HK-2 (cell line): ENCODE measurements around the gene TRIM65.
"Not testable (repeated sequence)": the region's sequence is repeated elsewhere in the genome, so short reads cannot be mapped to it uniquely, and the experiment has no call there.

Experiments used
- DNase-seq: peaks from one replicate; pipeline ENCODE4 v3.0.0-alpha.2; 2018; ENCODE audit not compliant: unreplicated experiment

TRIM65 gene

DNA sequence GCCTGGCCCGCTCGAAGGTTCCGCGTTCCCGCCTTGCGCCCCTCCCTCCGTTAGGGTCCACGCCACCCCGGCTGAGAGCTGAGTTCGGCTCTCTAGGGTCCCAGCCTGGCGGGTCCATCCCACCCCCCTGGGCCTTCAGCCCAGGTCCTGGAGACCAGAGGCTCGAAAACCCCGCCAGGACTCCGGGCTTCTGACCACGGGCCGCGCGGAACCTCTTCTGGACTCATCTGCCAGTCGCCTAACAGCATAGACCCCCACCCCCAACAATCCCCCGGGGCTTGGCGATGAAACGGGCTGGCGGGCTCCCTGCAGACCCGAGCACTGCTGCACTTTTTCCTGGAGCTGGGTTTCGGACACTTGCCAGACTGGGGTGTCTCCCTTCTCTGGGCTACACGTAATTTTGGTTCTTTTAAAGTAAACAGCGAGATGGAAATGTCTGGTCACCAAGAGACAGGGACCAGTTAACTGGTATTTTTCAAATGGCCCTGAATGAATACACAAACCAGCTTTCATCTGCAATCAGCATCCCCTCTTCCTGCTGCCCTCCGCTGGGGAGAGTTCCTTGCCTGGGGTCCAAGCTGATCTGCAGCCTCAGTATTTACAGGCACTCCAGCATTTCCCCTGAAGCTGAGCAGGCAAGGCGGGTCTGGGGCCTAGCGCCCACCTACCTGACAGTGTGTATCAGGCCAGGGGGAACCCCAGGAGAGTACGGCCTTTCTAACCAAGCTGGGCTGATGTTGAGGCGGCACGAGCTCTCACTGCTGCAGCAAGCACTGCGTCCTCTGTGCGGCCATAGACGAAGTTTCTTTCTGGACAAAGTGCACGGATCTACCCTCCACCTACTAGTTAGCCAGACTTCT, 639 bp upstream of the TRIM65 start:
- no peak for DNase-seq

DNA sequence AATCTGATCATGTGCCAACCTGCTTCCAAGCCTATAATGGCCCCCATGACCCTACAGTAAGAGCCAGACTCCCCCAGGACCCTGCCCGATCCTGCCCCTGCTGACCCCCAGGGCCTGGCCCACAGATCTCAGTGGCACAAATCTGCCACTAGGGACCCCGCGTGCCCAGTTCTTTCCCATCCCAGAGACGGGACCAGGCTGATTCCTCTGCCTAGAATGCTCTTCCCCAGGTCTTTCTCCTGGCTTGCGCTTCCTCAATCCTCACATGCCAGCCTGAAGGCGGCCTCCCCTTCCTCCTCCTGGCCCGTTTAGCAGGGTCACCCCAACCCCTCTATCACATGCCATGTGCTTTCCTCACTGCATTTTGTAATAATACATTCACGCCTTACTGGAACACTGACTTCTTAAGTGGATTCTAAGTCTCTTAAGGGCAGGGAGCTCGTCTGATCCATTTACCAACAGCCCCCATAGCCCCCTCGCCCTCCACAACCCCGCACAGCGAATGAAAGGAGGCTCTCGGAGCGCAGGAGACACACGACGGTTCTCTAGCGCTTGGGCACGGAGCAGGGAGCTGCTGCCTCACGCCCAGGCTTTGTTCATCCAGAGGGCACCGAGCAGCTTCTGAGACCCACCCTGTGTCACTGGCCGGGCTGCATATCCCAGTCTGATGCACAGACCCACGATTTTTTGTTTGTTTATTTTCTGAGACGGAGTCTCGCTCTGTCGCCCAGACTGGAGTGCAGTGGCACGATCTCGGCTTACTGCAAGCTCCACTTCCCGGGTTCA, 1.2 kb downstream of the TRIM65 start:
- no peak for DNase-seq

DNA sequence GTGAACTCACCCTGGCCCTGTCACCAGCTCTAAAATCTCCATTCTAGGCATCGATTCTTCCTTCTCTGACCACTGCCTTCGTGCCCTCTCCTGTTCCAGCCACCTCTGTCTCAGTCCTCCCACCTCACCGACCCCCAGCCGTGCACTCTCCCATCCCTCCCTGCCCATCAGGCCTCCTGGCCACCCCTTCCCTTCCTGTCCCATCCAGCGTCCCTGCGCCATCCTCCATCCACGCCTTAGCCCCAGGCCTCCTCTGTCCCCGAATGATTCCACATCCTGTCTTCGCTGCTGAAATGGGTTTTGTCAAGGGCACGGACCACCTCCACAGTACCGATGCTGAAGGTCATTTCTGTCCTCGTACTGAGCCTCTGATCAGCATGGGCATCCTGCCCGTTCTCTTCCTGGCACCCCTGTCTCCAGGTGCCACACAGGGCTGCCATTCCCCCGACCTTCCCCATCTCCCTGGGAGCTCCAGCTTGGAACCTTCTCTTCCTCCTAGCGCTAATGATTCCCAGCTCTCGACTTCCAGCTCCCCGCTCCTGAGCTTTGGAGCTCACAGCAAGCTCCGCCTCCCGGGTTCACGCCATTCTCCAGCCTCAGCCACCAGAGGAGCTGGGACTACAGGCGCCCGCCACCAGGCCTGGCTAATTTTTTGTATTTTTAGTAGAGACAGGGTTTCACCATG, 2.6 kb downstream of the TRIM65 start:
- DNase-seq, result no peak

DNA sequence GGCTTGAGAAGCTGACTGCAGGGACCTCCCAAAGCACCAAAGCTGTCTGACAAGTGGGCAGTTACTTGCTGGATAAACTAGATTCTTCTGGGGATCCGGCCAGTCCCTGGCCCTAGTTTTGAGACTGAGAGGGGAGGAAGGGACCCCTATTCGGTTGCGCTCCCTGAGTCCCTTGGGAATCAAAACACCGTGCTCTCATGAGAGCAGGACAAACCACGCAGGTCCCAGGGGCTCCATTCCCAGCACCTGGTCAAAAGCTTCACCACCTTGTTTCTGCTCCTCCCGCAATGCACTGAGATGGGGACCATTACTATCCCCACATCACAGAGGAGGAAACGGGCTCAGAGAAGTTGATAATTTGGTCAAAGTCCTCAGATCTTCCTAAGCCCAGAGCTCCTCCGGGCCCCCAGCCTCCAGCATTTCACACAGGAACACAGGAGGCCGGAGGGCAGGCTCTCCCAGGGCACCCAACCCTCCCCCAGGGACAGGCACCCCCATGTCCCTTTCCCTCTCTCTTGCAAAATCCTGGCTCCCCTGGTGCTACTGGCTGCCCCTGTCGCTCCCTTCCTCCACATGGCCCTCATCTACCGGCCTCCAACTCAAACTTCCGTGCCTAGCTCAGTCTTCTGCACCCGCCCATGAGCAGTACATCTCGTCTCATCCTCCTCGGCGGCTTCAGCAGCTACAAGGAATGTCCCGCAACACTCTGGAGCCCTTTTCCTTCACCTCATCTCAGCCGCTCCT, 3.3 kb downstream of the TRIM65 start:
- DNase-seq, result no peak

DNA sequence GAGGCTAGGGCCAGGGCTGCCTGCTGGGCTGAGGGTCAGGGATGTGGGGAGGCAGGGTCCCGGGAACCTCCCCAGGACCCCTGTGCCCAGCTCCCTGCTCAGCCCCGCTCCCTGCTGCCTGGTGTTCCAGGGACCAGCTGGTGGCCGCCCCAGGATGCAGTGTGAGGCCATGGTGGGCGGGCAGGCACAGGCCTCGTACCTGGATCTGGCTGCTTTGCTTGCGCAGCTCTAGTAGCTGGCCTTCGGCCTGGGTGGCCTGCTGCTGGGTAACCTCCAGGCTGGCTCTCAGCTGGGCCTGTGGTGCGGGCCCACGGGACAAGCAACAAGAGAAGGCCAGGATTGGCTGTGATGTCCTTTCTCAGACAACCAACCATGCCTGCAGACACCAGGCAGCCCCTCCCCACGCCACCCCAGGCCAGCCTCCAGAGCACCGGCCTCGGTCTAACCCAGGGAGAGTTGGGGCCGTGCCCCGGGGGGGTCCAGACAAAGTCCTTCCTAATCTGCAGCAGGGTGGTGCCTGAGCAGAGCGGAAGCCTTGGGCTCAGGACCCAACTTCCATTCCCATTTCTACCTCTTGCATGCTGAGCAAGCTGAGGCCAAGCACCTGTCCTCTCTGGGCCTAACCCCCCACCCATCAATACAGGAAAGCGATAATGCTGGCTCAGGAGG, 4.1 kb downstream of the TRIM65 start:
- DNase-seq, result no peak

DNA sequence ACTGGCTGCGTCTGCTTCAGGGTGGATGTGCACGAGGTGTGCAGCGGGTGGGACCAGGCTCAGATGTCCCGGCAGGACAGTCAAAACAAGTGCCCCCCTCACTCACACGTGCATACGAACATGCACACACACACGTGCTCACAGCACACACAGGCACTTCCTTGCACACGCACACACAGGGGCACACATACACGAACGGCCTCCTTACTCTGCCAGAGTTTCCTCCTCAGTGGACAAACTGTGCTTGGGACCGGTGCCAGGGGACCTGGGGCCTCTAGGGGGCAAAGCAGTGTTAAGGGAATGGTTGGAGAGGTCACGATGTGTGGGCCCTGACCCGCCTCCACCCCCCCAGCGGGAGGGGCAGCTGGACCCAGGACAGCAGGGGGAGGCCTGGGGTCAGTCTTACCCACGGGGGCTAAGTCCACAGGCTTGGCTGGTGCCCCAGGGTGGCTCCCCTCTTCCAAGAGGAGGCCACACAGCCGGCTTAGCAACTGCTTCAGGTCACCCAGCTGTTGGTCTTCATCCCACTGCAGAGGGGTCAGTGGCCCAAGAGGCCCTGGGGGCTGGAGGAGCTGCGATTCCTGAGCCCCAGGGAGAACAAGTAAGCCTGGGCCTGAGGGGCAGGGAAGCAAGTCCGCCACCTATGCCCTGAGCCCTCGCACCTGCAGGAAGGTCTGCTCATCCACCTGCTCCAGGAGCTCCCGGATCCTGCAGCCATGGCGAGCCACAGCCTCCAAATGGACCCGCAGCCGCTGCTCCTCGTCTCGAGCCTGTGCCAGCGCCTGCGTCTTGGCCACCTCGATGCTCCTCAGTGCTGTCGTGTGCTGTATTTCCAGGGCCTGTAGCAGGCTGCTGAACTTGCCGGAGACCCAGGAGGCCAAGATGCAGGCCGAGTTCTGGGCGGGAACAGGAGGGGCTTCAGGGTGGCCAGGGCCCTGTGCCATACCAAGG, 4.9 kb downstream of the TRIM65 start:
- DNase-seq, result no peak

DNA sequence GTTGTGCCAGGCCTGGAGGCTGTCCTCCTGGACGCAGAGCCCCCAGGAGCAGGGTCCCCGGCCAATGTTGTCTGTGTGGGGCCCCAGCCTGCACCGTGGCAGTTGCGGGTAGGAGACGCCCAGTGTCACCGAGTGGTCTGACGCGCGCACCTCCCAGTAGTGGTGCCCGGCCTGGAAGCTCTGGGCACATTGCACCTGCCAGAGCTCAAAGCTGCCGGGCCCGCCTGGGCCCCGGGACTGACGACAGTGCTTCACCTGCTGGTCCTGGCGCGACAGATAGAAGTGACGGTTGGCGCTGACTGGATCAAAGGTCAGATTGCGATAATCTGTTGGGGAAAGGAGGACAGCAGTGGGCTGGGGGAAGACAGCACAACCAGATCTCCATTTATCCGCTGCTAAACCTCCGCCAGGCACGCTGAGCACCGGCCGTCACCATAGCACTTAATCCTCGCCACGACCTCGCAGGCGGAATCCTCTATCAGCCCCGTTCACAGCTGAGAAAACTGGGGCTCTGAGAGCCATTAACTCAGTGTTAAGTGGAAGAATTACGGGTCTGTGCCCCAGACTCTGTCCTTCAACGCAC, 5.6 kb downstream of the TRIM65 start:
- no peak for DNase-seq

DNA sequence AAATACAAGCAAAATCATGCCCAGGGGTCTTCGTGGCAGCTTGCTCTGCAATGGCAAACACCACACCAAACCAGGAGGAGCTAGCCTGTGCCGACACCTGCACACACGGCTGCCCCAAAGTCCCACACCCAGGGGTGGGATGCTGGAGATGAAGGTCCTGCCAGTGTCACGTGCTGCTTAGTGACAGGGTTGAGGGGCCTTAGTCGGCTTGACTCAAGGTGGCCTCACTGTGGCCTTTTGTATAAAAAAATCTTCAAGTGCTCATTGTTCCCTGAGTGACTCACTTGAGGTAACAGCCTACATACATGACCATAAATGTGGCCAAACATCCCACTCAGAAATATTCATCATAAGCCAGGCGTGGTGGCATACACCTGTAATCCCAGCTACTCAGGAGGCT, 7.3 kb downstream of the TRIM65 start:
- no peak for DNase-seq

DNA sequence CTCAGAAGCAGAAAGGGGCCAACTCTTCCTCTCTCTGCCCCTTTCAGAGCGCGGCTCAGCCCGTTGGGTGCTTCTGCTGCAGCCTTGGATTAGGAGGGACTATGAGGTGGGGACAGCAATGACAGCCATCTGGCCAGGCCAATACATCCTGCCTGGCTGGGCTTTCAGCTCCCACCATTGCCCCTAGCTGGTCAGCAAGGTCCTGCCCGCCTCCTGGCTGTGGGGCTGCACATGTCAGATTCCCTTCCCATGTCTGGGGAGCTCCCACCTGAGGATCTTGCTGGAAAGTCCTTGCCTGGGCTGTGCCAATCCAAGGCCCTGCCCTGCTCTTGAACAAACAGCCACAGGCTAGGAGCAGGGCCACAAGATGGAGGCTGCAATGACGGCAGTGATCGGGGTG, 8.3 kb downstream of the TRIM65 start:
- no peak for DNase-seq

DNA sequence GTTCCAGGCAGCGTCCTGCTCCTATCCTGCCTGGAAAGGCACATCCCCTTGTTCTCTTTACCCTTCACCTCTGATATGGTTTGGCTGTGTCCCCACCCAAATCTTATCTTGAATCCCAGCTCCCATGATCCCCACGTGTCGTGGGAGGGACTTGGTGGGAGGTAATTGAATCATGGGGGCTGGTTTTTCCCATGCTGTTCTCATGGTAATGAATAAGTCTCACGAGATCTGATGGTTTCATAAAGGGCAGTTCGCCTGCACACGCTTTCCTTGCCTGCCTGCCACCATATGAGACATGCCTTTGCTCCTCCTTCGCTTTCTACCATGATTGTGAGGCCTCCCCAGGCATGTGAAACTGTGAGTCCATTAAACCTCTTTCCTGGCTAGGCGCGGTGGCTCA, 10.9 kb downstream of the TRIM65 start:
- DNase-seq, result not testable (repeated sequence)

DNA sequence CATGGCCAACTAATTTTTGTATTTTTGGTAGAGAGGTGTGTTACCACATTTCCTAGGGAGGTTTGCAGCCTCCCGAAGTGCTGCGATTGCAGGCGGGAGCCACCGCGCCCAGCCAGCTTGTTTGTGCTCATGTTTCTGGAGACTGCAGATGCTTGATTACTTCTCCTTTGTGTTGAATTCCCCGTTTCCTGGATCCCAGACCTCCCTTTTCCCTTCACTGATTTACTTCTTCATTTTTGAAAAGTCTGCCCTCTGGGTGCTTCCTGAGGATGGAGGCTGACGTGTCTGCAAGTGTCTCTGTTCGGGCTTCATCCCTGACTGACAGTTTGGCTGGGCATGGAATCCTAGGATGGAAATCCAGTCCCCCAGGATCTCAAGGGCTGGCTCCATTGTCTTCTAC, 11.3 kb downstream of the TRIM65 start:
- no peak for DNase-seq

DNA sequence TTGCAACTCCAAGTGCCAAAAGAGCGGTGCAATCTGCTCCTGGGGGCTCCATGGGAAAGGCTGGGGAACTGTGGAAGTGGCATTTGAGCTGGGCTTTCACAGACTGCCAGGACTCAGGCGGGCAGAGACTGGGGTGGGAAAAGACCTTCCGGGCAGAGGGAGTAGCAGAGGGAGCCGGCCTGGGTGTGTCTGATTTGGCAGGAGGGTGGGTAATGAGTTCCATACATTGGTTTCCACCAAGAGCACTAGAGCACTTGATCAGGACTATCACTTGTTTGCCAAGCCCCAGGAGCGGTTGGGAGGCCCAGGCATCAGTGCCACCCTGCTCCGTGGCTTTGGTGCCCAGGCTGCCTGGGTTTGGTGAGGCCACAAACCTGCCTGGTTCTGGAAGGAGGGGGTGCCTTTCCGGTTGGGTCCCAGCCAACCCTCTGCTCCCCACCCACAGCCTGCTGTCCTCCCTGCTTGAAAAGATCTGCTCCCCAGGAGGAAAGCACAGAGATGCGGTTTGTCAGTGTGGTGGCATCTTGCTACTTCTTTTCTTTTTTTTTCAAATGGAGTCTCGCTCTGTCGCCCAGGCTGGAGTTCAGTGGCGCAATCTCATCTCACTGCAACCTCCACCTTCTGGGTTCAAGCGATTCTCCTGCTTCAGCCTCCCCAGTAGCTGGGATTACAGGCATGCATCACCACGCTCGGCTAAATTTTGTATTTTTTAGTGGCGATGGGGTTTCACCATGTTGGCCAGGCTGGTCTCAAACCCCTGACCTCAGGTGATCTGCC, 14.9 kb downstream of the TRIM65 start:
- DNase-seq, result no peak

DNA sequence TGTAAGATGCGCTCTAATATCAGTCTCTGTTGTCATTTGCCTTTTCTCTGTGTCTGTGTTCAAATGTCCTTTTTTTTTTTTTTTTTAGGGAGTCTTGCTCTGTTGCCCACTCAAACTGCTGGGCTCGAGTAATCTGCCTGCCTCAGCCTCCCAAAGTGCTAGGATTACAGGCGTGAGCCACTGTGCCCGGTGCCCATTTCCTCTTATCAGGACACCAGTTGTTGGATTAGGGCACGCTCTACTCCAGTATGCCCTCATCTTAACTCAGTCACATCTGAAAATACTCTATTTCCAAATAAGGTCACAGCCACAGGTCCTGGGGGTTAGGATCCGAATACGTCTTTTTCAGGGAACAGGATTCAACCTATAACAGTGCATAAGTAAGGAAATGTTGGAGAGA, 16.5 kb downstream of the TRIM65 start:
- no peak for DNase-seq

DNA sequence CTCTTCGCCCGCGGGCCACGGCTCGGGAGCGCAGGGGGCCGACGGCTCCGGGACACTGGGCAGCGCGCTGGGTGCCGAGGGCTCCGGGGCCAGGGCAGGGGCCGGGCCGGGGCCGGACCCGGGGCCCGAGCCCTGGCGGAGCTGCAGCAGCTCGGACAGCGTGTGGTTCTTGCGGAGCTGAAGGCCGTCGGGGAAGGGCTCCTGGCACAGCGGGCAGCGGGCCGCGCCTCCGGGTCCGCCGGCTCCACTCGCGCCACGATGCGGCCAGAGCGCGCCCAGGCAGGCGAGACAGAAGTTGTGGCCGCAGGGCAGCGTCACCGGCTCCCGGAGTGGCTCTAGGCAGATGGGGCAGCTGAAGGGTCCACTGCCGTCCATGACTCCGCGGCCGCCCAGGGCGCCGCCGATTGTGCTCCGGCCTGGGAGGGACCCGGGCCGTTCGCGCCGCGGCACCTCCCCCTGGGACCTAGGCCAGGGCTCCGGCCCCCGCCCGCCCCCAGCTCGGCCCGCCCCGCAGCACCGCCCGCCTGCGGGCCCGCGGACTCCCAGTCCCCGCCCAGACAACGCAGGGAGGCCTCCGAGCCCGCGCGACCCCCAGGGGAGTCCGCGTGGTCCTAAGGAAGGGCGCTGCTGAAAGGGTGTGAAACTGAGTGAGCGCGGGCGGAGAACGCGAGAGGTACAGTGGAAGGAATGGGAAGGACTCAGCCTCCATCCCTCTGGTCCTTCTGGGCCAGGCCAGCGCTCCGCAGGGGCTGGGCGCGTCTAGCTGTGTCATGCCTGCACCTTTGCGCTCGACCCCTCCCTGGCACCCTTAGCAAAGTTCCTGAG, 18.4 kb downstream of the TRIM65 start, which contains the start of gene TRIM47:
TSS of gene TRIM47 (minus strand) at position 408 of the 825 bp plus-strand sequence. CDS start at position 375, 33 bp downstream.
- DNase-seq, result peak; percentile 61

DNA sequence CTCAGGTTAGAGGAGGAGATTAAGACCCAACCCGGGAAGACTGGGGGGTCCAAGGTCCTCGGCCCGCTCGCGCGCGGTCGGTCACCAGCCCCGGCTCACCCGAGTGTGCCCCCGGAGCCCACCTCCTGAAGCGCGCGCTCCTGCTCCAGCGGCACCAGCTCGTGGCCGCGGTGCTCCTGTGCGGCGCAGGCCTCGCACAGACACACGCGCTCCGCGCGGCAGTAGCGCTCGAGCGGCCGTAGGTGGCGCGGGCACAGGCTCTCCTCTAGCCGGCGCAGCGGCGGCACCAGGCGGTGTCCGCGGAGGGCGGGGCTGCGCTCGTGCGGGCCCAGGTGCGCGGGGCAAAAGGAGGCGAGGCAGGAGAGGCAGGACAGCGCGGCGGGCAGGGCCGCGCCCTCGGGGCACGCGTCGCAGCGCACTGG, 19.0 kb downstream of the TRIM65 start:
- peak; percentile 79 for DNase-seq

DNA sequence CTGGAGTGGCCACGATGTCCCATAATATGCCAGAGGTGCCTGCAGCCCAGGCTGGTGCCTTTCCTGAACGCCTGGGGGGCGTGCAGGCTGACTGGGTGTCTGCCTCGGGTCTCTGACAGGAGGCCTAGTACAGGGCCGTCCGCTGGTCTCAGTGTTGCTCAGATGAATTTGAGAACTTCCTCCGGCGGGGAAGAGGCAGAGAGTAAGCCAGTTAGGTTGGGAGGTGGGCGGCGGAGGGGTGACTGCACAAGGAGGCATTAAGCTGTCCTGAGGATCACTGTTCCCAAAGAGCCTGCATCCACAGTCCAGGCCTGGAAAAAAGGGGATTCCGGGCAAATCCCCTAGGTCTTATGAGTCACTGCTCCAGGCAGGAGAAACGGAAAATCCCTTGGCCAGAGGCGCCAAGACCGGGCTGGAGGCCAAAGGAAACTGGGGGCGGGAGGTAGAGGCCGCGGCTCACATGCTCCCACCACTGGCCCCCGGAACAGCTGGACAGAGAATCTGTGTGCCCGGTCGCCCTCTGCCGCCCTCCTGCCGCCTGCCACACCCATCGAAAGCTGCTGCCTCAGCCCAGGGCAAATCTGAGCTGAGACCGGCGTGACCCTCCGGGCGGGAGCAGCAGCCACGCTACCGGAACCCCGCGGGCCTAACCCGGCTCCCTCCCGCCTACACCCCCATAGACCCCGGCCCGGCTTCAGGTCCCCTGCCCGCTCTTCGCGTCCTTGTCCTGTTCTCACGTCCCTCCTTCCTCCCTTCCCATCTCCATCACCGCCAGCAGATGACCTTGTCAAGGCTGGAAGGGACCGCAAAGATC, 19.6 kb downstream of the TRIM65 start:
- peak; percentile 93 for DNase-seq
